Lung (tissue), 12 donors: ENCODE results near the gene FLACC1. TPM values are rescaled to one million over a fixed set of nuclear protein-coding genes. Genes with fewer than 3 reads are reported as not detected.

Source experiments
- ATAC-seq: fragments of 200-7000 bp; cut with Tn5 transposase; one replicate; pipeline ENCODE4 v1.9.1; 2020; ENCODE audit warnings: moderate number of reproducible peaks; ENCODE audit not compliant: insufficient read depth, low FRiP score
- DNase-seq, 3 donors: peaks; one replicate each; pipeline ENCODE4 v3.0.0-alpha.2; 2013 to 2017
- H3K27ac ChIP-seq, 2 donors: one replicate each; pipeline ENCODE4 v1.5.1; 2013; ENCODE audit warnings: mild to moderate bottlenecking in 2 of 2, moderate library complexity in 2 of 2, control low read depth in 1 of 2, inconsistent platforms in 1 of 2, low read depth in 1 of 2, low read length in 1 of 2
- H3K27me3 ChIP-seq, 3 donors: one replicate each; pipeline ENCODE4 v1.5.1; 2013; ENCODE audit warnings: low read length in 2 of 3; ENCODE audit not compliant: control insufficient read depth in 3 of 3, insufficient read depth in 3 of 3
- H3K36me3 ChIP-seq, 4 donors: one replicate each; pipeline ENCODE4 v1.5.1; 2013; ENCODE audit warnings: low read length in 4 of 4, mild to moderate bottlenecking in 1 of 4, moderate library complexity in 1 of 4; ENCODE audit not compliant: control insufficient read depth in 4 of 4, insufficient read depth in 4 of 4
- H3K4me1 ChIP-seq, 5 donors: one replicate each; pipeline ENCODE4 v1.5.1; 2013; ENCODE audit warnings: low read length in 5 of 5, mild to moderate bottlenecking in 2 of 5, moderate library complexity in 1 of 5; ENCODE audit not compliant: control insufficient read depth in 5 of 5, insufficient read depth in 5 of 5
- H3K4me3 ChIP-seq: one replicate; pipeline ENCODE4 v1.5.1; 2013; ENCODE audit warnings: mild to moderate bottlenecking, control low read depth, moderate library complexity
- H3K9ac ChIP-seq, 2 donors: one replicate each; pipeline ENCODE4 v1.5.1; 2013; ENCODE audit warnings: low read length in 2 of 2, control low read depth in 1 of 2; ENCODE audit not compliant: insufficient read depth in 1 of 2
- H3K9me3 ChIP-seq, 4 donors: one replicate each; pipeline ENCODE4 v1.5.1; 2013; ENCODE audit warnings: low read length in 3 of 4, mild to moderate bottlenecking in 1 of 4, moderate library complexity in 1 of 4; ENCODE audit not compliant: control insufficient read depth in 4 of 4, insufficient read depth in 3 of 4
- WGBS, 2 donors: extraction: QIAGEN DNeasy Blood & Tissue Kit; methylation state at CpG; one replicate each; pipeline ENCODE4 v1.1.7; 2013; 5-methylcytosine and 5-hydroxymethylcytosine counted together
- polyA plus RNA-seq, 2 donors: library from polyadenylated mRNA; stranded (reverse); fragments of 200-250 nt; gene quantifications; one replicate each; pipeline ENCODE4 v1.2.1, GENCODE V29; 2013
- total RNA-seq, 2 donors: library from RNA; depleted of rRNA in 1 of 2; stranded (reverse); fragments of >200 nt in 1 of 2; gene quantifications; one replicate each; pipeline ENCODE4 v1.2.1, GENCODE V29; 2014 to 2021
- TF ChIP-seq, protein P1 (sequence below): IDR thresholded peaks from 2 replicates; pipeline ENCODE4 v1.5.1; 2012; ENCODE audit warnings: mild to moderate bottlenecking; ENCODE audit errors: control extremely low read depth, extremely low read depth
- donor health status: control.
- donor health status: control.
- donor health status: Bipolar disorder and iron deficiency.
- donor health status: healthy.
- donor health status: DM: yes; HTN: yes; CAD: no.

The FLACC1 gene
- total and polyA plus RNA-seq, 4 donors = 1.0 to 8.6 (median 4.9) TPM

- Histone ChIP-seq H3K4me3 (no peak overlapping the region), H3K9ac (no peak overlapping the region), H3K27ac (no peak overlapping the region), H3K4me1 (no peaks in the 10 kb centered on the region), H3K27me3 (no peaks in the 10 kb centered on the region), H3K9me3 (no peaks in the 10 kb centered on the region), H3K36me3 (peaks cover 11 to 30% (median 24%) of the 10 kb centered on the region in 4 donors)
- TF ChIP-seq, protein P1, sequence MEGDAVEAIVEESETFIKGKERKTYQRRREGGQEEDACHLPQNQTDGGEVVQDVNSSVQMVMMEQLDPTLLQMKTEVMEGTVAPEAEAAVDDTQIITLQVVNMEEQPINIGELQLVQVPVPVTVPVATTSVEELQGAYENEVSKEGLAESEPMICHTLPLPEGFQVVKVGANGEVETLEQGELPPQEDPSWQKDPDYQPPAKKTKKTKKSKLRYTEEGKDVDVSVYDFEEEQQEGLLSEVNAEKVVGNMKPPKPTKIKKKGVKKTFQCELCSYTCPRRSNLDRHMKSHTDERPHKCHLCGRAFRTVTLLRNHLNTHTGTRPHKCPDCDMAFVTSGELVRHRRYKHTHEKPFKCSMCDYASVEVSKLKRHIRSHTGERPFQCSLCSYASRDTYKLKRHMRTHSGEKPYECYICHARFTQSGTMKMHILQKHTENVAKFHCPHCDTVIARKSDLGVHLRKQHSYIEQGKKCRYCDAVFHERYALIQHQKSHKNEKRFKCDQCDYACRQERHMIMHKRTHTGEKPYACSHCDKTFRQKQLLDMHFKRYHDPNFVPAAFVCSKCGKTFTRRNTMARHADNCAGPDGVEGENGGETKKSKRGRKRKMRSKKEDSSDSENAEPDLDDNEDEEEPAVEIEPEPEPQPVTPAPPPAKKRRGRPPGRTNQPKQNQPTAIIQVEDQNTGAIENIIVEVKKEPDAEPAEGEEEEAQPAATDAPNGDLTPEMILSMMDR = no peak
- DNase-seq (peak in 2 of 3 donors; percentile 40 to 68), ATAC-seq (no peak)
- WGBS, 2 donors = 89 to 92% methylated on average over 1 of the region's 1 CpG
Observed at GRCh38 chr2:201285499-201285898, 71.6 kb downstream of the FLACC1 start.

GRCh38 chr2:201280191-201281040 is 76.7 kb downstream of the FLACC1 start:
- TF ChIP-seq, protein P1 = no peak
- Histone ChIP-seq H3K4me1 (no peaks in the 10 kb centered on the region), H3K36me3 (peaks cover 0 to 16% (median 8%) of the 10 kb centered on the region in 4 donors), H3K4me3 (no peak overlapping the region), H3K27ac (no peak overlapping the region), H3K9me3 (no peaks in the 10 kb centered on the region), H3K9ac (no peak overlapping the region), H3K27me3 (no peaks in the 10 kb centered on the region)
- no peak for ATAC-seq
- 83 to 84% methylated on average over 3 of the region's 3 CpGs for WGBS, 2 donors
- no peak for DNase-seq

DNA sequence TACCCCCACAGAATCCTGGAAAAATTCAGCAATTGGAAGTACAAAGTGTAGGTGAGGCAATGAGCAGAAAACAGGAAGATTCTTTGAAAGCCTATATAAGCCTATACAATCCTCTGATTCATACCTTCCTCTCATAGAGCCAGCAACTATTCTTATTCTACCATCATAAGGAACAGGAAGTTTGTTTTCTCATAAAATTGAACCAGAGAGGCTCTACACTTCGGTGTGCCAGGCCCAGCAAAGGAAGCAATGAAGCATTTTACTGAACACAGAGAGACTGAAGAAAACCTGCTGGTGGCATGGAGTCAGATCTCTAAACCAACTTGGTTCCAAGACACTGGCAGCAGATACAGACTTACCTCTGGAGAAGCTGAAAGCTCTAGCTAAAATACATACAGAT is 78.1 kb downstream of the FLACC1 start:
- peaks cover 0 to 12% (median 7%) of the 10 kb centered on the region in 4 donors for H3K36me3 ChIP-seq
- ATAC-seq (no peak), DNase-seq (no peak)
- no peak overlapping the region for H3K9ac ChIP-seq
- 83 to 88% methylated on average over 1 of the region's 1 CpG for WGBS, 2 donors
- no peak overlapping the region for H3K4me3 ChIP-seq
- H3K27ac ChIP-seq = no peak overlapping the region
- H3K4me1 ChIP-seq = no peaks in the 10 kb centered on the region
- TF ChIP-seq, protein P1 = no peak
- H3K9me3 ChIP-seq = no peaks in the 10 kb centered on the region
- H3K27me3 ChIP-seq = no peaks in the 10 kb centered on the region
